Measurements from ENCODE around the gene CNST. TPM values are rescaled to one million over a fixed set of nuclear protein-coding genes. Genes with fewer than 3 reads are reported as not detected.

The CNST gene
- total and polyA plus RNA-seq, 2 of the 13 experiments (the other 11 are each of a cell fraction or from before 2014, with no cell fraction given): 6.3 to 12.4 TPM

DNA sequence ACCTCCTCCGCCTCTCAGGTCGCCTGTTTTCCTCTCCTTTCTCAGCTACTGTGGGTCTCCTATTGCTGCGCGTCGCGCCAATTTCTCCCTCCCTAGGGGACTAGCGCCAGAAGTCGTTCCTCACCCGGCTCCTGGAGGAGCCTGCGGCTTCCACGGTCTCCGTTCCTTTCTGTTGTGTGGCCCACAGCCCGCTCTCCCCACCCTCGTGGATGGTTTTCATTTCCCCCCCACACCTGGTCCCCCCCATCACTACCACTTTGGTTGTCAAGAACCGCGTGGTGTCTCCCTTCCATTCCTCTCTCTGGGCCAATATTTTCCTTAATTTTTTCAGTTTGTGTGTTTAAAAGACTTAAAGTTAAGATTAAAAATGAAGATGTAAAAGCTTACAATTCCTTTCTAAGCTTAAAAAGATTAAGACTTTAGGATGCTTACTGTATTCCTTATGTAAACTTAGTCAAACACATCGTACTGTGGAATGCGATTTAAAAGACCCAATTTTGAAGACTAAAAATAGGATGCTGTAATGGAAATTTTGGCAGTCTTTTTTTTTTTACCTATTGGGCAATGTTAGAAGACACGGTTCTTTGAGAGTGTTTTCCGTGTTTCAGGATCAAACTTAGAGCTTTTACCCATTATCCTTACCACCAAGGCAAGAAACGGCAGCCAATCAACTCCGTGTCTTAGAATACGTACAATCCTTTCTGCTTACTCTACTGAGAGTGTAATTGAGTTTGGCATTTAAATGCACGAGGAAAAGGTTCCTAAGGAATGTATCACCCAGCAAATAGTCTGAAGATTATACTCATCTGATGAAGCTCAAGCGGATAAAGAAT lies 773 bp downstream of the CNST start (continued):
- TF ChIP-seq, protein P1, sequence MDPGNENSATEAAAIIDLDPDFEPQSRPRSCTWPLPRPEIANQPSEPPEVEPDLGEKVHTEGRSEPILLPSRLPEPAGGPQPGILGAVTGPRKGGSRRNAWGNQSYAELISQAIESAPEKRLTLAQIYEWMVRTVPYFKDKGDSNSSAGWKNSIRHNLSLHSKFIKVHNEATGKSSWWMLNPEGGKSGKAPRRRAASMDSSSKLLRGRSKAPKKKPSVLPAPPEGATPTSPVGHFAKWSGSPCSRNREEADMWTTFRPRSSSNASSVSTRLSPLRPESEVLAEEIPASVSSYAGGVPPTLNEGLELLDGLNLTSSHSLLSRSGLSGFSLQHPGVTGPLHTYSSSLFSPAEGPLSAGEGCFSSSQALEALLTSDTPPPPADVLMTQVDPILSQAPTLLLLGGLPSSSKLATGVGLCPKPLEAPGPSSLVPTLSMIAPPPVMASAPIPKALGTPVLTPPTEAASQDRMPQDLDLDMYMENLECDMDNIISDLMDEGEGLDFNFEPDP (CRISPR knock-in tag; conservative IDR thresholded peaks at IDR 0.05): no peak
- TF ChIP-seq ZNF724P (CRISPR knock-in tag; IDR thresholded peaks at IDR 0.05; ENCODE audit: borderline replicate concordance) (no peak), ZIK1 (CRISPR knock-in tag; IDR thresholded peaks at IDR 0.05; ENCODE audit: borderline replicate concordance, low read depth) (no peak), ZSCAN20 (CRISPR knock-in tag; IDR thresholded peaks at IDR 0.05; ENCODE audit: borderline replicate concordance) (no peak), DNMT1 (CRISPR knock-in tag; IDR thresholded peaks at IDR 0.05) (no peak), ZNF18 (CRISPR knock-in tag; IDR thresholded peaks at IDR 0.05; ENCODE audit: insufficient replicate concordance) (no peak), SIN3A (IDR thresholded peaks at IDR 0.05; ENCODE audit: borderline replicate concordance, low read depth, low read length) (peak; percentile 57; the same call in 1 of the 2 replicates), ZNF776 (CRISPR knock-in tag; IDR thresholded peaks at IDR 0.05) (0 out of 2 replicates have a peak, but pooled peaks have one; percentile 1), MTF2 (CRISPR knock-in tag; IDR thresholded peaks at IDR 0.05; ENCODE audit: borderline replicate concordance) (no peak), ZNF263 (CRISPR knock-in tag; IDR thresholded peaks at IDR 0.05) (no peak; the same call in 1 of the 2 replicates), UBTF (CRISPR knock-in tag; IDR thresholded peaks at IDR 0.05) (no peak), ZNF75D (CRISPR knock-in tag; IDR thresholded peaks at IDR 0.05; ENCODE audit: borderline replicate concordance) (no peak), TARDBP (CRISPR knock-in tag; IDR thresholded peaks at IDR 0.05) (no peak), AHR (CRISPR knock-in tag; IDR thresholded peaks at IDR 0.05) (no peak), ZNF292 (CRISPR knock-in tag; IDR thresholded peaks at IDR 0.05; ENCODE audit: borderline replicate concordance, low read depth) (no peak), ZNF878 (CRISPR knock-in tag; IDR thresholded peaks at IDR 0.05) (no peak)
- TF ChIP-seq, protein P2, sequence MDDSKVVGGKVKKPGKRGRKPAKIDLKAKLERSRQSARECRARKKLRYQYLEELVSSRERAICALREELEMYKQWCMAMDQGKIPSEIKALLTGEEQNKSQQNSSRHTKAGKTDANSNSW (CRISPR knock-in tag; IDR thresholded peaks at IDR 0.05; ENCODE audit: borderline replicate concordance): no peak
- TF ChIP-seq, protein P3, sequence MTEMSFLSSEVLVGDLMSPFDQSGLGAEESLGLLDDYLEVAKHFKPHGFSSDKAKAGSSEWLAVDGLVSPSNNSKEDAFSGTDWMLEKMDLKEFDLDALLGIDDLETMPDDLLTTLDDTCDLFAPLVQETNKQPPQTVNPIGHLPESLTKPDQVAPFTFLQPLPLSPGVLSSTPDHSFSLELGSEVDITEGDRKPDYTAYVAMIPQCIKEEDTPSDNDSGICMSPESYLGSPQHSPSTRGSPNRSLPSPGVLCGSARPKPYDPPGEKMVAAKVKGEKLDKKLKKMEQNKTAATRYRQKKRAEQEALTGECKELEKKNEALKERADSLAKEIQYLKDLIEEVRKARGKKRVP (CRISPR knock-in tag; IDR thresholded peaks at IDR 0.05): no peak
- TF ChIP-seq, protein P4, sequence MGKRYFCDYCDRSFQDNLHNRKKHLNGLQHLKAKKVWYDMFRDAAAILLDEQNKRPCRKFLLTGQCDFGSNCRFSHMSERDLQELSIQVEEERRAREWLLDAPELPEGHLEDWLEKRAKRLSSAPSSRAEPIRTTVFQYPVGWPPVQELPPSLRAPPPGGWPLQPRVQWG (CRISPR knock-in tag; IDR thresholded peaks at IDR 0.05; ENCODE audit: borderline replicate concordance, low read depth): no peak

All from HepG2 (cell line).